A549 (cell line): ENCODE data around the gene MPP2. TPM values are rescaled to one million over a fixed set of nuclear protein-coding genes. Genes with fewer than 3 reads are reported as not detected.
A peak's percentile ranks its signal among the peaks of the same experiment; 100 is the strongest.

Source experiments
- ATAC-seq, 2 experiments: fragments of 200-7000 bp in 1 of 2; fragments of >200 bp in 1 of 2; cut with Nextera tagmentation in 1 of 2; cut with Tn5 transposase in 1 of 2; 3 replicates each; pipeline versions ENCODE4 v1.8.0 to v1.9.1; 2018 to 2020; ENCODE audit warnings: mild to moderate bottlenecking in 1 of 2, moderate library complexity in 1 of 2
- CTCF ChIA-PET: fragments of 300-600 bp; sonication (Branson Sonifier 250); formaldehyde crosslinking; extraction: SDS; loops from one replicate; lab custom pipeline; 2021; ENCODE audit warnings: antibody characterized with exemption, inconsistent platforms; lab: Yijun Ruan, JAX
- POLR2A ChIA-PET: fragments of 350-600 bp; formaldehyde crosslinking; extraction: SDS; loops from one replicate; lab custom pipeline; 2021; ENCODE audit warnings: antibody characterized with exemption, inconsistent platforms; lab: Yijun Ruan, JAX
- DNase-seq, 2 experiments: peaks; one replicate each; pipeline versions ENCODE4 v3.0.0 to v3.0.0-alpha.2; 2011 to 2016; ENCODE audit warnings: low read depth in 1 of 2, low spot score in 1 of 2
- FAIRE-seq: peaks from 2 replicates; lab custom pipeline; 2011; peaks lifted over from hg19 to GRCh38; lab: Jason Lieb, UNC
- H3K27ac ChIP-seq, 2 experiments: fragments of >200 bp; sonication (Bioruptor Twin); formaldehyde crosslinking; 3 replicates each; pipeline ENCODE4 v1.5.1; 2016 to 2017
- H3K4me1 ChIP-seq: fragments of >200 bp; sonication (Bioruptor Twin); formaldehyde crosslinking; 3 replicates; pipeline ENCODE4 v1.6.1; 2016
- H3K4me2 ChIP-seq: fragments of >200 bp; sonication (Bioruptor Twin); formaldehyde crosslinking; 3 replicates; pipeline ENCODE4 v1.6.1; 2016
- H3K4me3 ChIP-seq: fragments of >200 bp; sonication (Bioruptor Twin); formaldehyde crosslinking; 3 replicates; pipeline ENCODE4 v1.5.1; 2016
- H3K9me3 ChIP-seq: fragments of >200 bp; sonication (Bioruptor Twin); formaldehyde crosslinking; 3 replicates; pipeline ENCODE4 v1.6.1; 2016
- CEBPB ChIP-seq, 2 experiments: fragments of >200 bp in 1 of 2; sonication (Bioruptor Twin) in 1 of 2; formaldehyde crosslinking in 1 of 2; IDR thresholded peaks; 2 replicates each; pipeline ENCODE4 v1.6.1; 2012 to 2016
- EHF ChIP-seq: fragments of 250-450 bp; sonication (Bioruptor Pico); IDR thresholded peaks from 2 replicates; pipeline ENCODE4 v1.5.0; 2020; ENCODE audit warnings: mild to moderate bottlenecking
- EP300 ChIP-seq, 2 experiments: fragments of >200 bp; sonication (Bioruptor Twin); formaldehyde crosslinking; IDR thresholded peaks; 2 replicates in 1 of 2; 3 replicates in 1 of 2; pipeline ENCODE4 v1.6.1; 2016 to 2017
- HDAC2 ChIP-seq: fragments of 200-600 bp; sonication (generic); IDR thresholded peaks from 2 replicates; pipeline ENCODE4 v1.6.1; 2016
- HEYL ChIP-seq: fragments of 250-450 bp; sonication (Bioruptor Pico); IDR thresholded peaks from 2 replicates; pipeline ENCODE4 v1.8.0; 2021; ENCODE audit warnings: mild to moderate bottlenecking, moderate library complexity
- HOXA7 ChIP-seq: fragments of 250-450 bp; sonication (Bioruptor Pico); IDR thresholded peaks from 2 replicates; pipeline ENCODE4 v1.5.0; 2020; ENCODE audit warnings: mild to moderate bottlenecking, moderate library complexity
- HOXB5 ChIP-seq: fragments of 250-450 bp; sonication (Bioruptor Pico); IDR thresholded peaks from 2 replicates; pipeline ENCODE4 v1.5.0; 2020; ENCODE audit warnings: mild to moderate bottlenecking, moderate library complexity
- JUN ChIP-seq, 2 experiments: fragments of >200 bp; sonication (Bioruptor Twin); formaldehyde crosslinking; IDR thresholded peaks; 2 replicates in 1 of 2; 3 replicates in 1 of 2; pipeline ENCODE4 v1.6.1; 2016 to 2017
- JUNB ChIP-seq: fragments of >200 bp; sonication (Bioruptor Twin); formaldehyde crosslinking; IDR thresholded peaks from 2 replicates; pipeline ENCODE4 v1.6.1; 2016
- MAFK ChIP-seq: fragments of 450-650 bp; IDR thresholded peaks from 2 replicates; pipeline ENCODE4 v1.6.1; 2014; ENCODE audit not compliant: partially characterized antibody
- MAZ ChIP-seq: fragments of 150-350 bp; IDR thresholded peaks from 2 replicates; pipeline ENCODE4 v1.6.1; 2014; ENCODE audit warnings: antibody characterized with exemption, low read depth, low read length, borderline replicate concordance
- NPAS2 ChIP-seq: fragments of 250-450 bp; sonication (Bioruptor Pico); IDR thresholded peaks from 2 replicates; pipeline ENCODE4 v1.8.0; 2022; ENCODE audit warnings: mild to moderate bottlenecking, moderate library complexity, borderline replicate concordance
- POLR2A ChIP-seq: IDR thresholded peaks from 2 replicates; pipeline ENCODE4 v1.6.1; 2012; ENCODE audit warnings: mild to moderate bottlenecking, low read length
- RAD21 ChIP-seq, 2 experiments: fragments of >200 bp in 1 of 2; sonication (Bioruptor Twin) in 1 of 2; formaldehyde crosslinking in 1 of 2; IDR thresholded peaks in 1 of 2; conservative IDR thresholded peaks in 1 of 2; 2 replicates in 1 of 2; 3 replicates in 1 of 2; pipeline ENCODE4 v1.6.1; 2012 to 2018; ENCODE audit warnings: inconsistent platforms in 1 of 2
- RCOR1 ChIP-seq: fragments of 150-350 bp; IDR thresholded peaks from 2 replicates; pipeline ENCODE4 v1.6.1; 2014; ENCODE audit warnings: antibody characterized with exemption, low read length, low read depth
- RFX5 ChIP-seq: fragments of 450-650 bp; IDR thresholded peaks from 2 replicates; pipeline ENCODE4 v1.7.1; 2014; ENCODE audit warnings: antibody characterized with exemption, mild to moderate bottlenecking, moderate library complexity
- ZFP36 ChIP-seq: fragments of 450-650 bp; IDR thresholded peaks from 2 replicates; pipeline ENCODE4 v1.6.1; 2014; ENCODE audit warnings: borderline replicate concordance; ENCODE audit not compliant: partially characterized antibody
- ZNF302 ChIP-seq: fragments of 250-450 bp; sonication (Bioruptor Pico); IDR thresholded peaks from 2 replicates; pipeline ENCODE4 v1.9.0; 2021; ENCODE audit warnings: inconsistent platforms, mild to moderate bottlenecking, moderate library complexity
- WGBS: methylation state at CpG from one replicate; pipeline ENCODE4 v1.1.6; 2017; ENCODE audit errors: missing lambda C conversion rate; 5-methylcytosine and 5-hydroxymethylcytosine counted together
- polyA plus RNA-seq, 4 experiments: library from polyadenylated mRNA; depleted of rRNA in 3 of 4; stranded (reverse); fragments of >200 nt; fragmentation: RNase III in 1 of 4; extraction: RNeasy Plus Mini Kit Qiagen cat#74134 plus additional on column Dnase treatment in 1 of 4; gene quantifications; 2 replicates in 3 of 4; 3 replicates in 1 of 4; pipeline ENCODE4 v1.2.3, GENCODE V29; 2011 to 2017
- TF ChIP-seq, protein P1 (sequence below): fragments of 200-600 bp; sonication (generic); IDR thresholded peaks from 2 replicates; pipeline ENCODE4 v1.6.1; 2016; ENCODE audit warnings: antibody characterized with exemption, mild to moderate bottlenecking, moderate library complexity
- TF ChIP-seq, protein P2 (sequence below): fragments of >200 bp; sonication (Bioruptor Twin); formaldehyde crosslinking; IDR thresholded peaks from 2 replicates; pipeline ENCODE4 v1.6.1; 2016

MPP2 gene
- polyA plus RNA-seq, 2 of the 4 experiments (the other 2 are of a cell fraction), result 3.8 to 4.2 TPM

DNA sequence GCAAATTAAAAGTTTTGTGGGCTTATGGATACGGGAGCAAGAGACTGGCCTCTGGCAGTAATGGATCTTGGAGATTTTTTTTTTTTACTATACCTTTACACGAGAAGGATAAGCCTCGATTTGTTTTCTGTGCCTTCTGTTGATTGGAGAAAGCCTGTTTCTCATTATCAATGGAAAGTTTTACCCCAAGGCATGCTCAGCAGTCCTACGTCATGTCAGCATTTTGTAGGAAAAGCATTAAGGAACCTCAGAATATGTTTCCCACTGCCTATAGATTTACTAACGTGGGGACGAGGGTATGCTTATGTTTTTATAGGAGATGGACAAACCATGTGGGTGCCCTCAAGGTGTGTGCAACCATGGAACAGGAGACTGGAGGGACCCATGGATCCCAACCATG, 33.5 kb downstream of the MPP2 start:
- ATAC-seq (no peak), FAIRE-seq (no peak), DNase-seq (no peak)
- Histone ChIP-seq H3K4me3 (no peak overlapping the region), H3K4me1 (peaks cover 9% of the 10 kb centered on the region), H3K9me3 (no peaks in the 10 kb centered on the region), H3K4me2 (no peak overlapping the region), H3K27ac (no peak overlapping the region)
- ChIA-PET POLR2A (no interaction called here), CTCF (interaction anchor here (0.6 to 1.4 kb wide), 3 partner anchors 8 to 33 kb away, joined by 3 to 4 read pairs (median 3); no protein-coding TSS in a partner anchor)
- 54% methylated on average over 6 of the region's 6 CpGs for WGBS
- TF ChIP-seq RAD21 (conservative IDR thresholded peaks at IDR 0.05 in 1 of 2, IDR thresholded peaks at IDR 0.05 in 1 of 2) (no peak), MAZ (no peak), MAFK (peak; percentile 21), HEYL (no peak)
- TF ChIP-seq, protein P1, sequence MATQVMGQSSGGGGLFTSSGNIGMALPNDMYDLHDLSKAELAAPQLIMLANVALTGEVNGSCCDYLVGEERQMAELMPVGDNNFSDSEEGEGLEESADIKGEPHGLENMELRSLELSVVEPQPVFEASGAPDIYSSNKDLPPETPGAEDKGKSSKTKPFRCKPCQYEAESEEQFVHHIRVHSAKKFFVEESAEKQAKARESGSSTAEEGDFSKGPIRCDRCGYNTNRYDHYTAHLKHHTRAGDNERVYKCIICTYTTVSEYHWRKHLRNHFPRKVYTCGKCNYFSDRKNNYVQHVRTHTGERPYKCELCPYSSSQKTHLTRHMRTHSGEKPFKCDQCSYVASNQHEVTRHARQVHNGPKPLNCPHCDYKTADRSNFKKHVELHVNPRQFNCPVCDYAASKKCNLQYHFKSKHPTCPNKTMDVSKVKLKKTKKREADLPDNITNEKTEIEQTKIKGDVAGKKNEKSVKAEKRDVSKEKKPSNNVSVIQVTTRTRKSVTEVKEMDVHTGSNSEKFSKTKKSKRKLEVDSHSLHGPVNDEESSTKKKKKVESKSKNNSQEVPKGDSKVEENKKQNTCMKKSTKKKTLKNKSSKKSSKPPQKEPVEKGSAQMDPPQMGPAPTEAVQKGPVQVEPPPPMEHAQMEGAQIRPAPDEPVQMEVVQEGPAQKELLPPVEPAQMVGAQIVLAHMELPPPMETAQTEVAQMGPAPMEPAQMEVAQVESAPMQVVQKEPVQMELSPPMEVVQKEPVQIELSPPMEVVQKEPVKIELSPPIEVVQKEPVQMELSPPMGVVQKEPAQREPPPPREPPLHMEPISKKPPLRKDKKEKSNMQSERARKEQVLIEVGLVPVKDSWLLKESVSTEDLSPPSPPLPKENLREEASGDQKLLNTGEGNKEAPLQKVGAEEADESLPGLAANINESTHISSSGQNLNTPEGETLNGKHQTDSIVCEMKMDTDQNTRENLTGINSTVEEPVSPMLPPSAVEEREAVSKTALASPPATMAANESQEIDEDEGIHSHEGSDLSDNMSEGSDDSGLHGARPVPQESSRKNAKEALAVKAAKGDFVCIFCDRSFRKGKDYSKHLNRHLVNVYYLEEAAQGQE, result no peak

DNA sequence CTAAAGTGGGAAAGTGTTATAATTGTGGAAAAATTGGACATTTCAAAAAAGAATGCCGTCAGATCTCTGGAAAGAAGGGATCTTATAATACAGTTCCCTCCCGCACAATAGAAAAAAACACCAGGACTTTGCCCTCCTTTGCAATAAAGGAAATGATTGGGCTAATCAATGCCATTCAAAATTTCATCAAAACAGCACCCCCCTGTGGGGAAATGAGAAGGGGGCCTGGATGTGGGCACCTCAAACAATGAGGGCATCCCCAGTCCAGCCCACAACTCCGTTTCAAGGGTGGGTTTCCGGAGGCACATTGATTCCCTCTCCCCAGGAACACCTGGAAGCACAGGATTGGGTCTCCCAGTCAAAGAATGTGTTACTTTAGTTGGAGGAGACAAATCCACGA, 34.2 kb downstream of the MPP2 start:
- FAIRE-seq (no peak), DNase-seq (no peak), ATAC-seq (no peak)
- Histone ChIP-seq H3K4me3 (no peak overlapping the region), H3K27ac (no peak overlapping the region), H3K9me3 (no peaks in the 10 kb centered on the region), H3K4me2 (no peak overlapping the region), H3K4me1 (peaks cover 6% of the 10 kb centered on the region; the same call in 2 of the 3 replicates)
- WGBS, result 66% methylated on average over 5 of the region's 5 CpGs
- ChIA-PET CTCF (interaction anchor here (0.6 to 1.4 kb wide), 2 partner anchors 16 to 32 kb away, joined by 3 to 4 read pairs; no protein-coding TSS in a partner anchor), POLR2A (no interaction called here)
- no peak for TF ChIP-seq HDAC2
- no peak for TF ChIP-seq RFX5
- no peak for TF ChIP-seq HOXA7 (CRISPR knock-in tag)

DNA sequence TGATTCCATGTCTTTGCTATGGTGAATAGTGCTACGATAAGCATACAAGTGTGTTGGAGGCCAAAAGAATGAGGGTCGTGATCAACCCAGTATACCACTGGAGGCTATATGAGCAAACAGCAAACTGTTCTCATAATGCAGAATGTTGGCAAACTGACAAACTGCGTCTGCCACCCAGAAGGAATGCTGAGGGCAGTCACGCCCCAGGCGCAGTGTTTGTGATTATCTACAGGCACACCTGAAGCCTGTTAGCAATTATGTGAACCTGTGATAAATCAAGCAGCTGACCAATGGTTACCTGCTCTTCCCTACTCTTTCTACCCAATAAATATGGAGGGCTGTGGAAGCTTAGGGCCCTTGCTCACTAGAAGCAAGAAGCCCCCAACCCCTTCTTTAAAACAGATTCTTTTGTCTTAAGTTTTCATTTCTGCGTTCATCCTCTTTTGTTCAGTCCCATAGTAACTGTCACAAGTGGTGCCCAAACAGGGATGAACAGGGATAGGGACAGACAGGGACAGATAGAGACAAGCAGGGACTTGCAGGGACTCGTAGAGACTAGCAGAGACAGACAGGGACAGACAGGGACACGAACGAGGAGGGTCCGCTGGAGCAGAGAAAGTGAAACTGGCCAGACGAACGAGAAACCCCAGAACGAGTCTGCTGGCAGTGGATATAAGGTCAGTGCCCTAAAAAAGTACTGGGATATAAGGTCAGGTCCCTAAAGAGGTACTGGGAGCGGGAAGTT, 35.2 kb downstream of the MPP2 start:
- FAIRE-seq (no peak), ATAC-seq (no peak), DNase-seq (no peak)
- no peaks in the 10 kb centered on the region for H3K9me3 ChIP-seq
- TF ChIP-seq EP300 (IDR thresholded peaks at IDR 0.05) (no peak), HDAC2 (no peak), HOXA7 (CRISPR knock-in tag) (no peak), CEBPB (IDR thresholded peaks at IDR 0.05) (no peak), ZNF302 (CRISPR knock-in tag) (no peak), JUN (IDR thresholded peaks at IDR 0.05) (no peak), RCOR1 (no peak), JUNB (no peak), HEYL (no peak), NPAS2 (CRISPR knock-in tag) (no peak), MAFK (no peak), HOXB5 (no peak), POLR2A (no peak), ZFP36 (no peak), EHF (no peak)
- TF ChIP-seq, protein P2, sequence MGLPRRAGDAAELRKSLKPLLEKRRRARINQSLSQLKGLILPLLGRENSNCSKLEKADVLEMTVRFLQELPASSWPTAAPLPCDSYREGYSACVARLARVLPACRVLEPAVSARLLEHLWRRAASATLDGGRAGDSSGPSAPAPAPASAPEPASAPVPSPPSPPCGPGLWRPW, result no peak
- no peak overlapping the region for H3K4me3 ChIP-seq
- CTCF ChIA-PET, result interaction anchor here (1.3 to 1.8 kb wide), 3 partner anchors 31 to 169 kb away, joined by 3 to 5 read pairs (median 4); no protein-coding TSS in a partner anchor
- POLR2A ChIA-PET, result no interaction called here
- WGBS, result 63% methylated on average over 14 of the region's 14 CpGs
- H3K4me1 ChIP-seq, result peaks cover 6% of the 10 kb centered on the region; the same call in 2 of the 3 replicates
- H3K4me2 ChIP-seq, result peak overlapping the region; percentile 34; the same call in 2 of the 3 replicates
- H3K27ac ChIP-seq, result no peak overlapping the region
